ENCODE measurements around the gene SLC39A11. TPM values are rescaled to one million over a fixed set of nuclear protein-coding genes. Genes with fewer than 3 reads are reported as not detected.
"Not testable (repeated sequence)": the region's sequence is repeated elsewhere in the genome, so short reads cannot be mapped to it uniquely, and the experiment has no call there.

SLC39A11 gene
- total and polyA plus RNA-seq, 8 donors: 13.6 to 49.0 (median 17.5) TPM

DNA sequence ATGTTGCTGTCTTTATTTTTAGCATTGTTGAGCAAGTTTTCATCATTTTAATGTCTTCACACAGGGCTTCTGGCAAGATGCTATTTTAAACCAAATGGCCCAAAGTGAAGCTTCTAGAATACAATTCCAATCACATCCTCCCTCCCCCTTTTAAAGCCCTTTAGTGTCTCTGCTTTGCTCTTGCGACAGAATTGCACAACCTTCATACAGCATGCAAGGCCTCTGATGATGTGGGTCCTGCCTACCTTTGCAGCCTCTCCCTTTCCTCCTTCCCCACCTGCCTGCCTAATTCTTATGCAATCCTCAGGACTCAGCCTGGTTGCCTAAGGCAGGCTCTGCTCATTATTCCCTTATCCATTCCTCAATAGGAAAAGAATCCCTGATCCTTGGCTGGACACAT, 381.7 kb downstream of the SLC39A11 start:
- intact Hi-C loops (cut with DNase I): no loop called here
- H3K4me3 ChIP-seq: no peak overlapping the region
- peaks cover 0 to 8% of the 10 kb centered on the region in 2 donors for H3K4me1 ChIP-seq
- no peaks in the 10 kb centered on the region for H3K9me3 ChIP-seq
- H3K27me3 ChIP-seq: no peaks in the 10 kb centered on the region
- peak overlapping the region in 1 of 2 donors; percentile 11 for H3K27ac ChIP-seq
- TF ChIP-seq, protein P1, sequence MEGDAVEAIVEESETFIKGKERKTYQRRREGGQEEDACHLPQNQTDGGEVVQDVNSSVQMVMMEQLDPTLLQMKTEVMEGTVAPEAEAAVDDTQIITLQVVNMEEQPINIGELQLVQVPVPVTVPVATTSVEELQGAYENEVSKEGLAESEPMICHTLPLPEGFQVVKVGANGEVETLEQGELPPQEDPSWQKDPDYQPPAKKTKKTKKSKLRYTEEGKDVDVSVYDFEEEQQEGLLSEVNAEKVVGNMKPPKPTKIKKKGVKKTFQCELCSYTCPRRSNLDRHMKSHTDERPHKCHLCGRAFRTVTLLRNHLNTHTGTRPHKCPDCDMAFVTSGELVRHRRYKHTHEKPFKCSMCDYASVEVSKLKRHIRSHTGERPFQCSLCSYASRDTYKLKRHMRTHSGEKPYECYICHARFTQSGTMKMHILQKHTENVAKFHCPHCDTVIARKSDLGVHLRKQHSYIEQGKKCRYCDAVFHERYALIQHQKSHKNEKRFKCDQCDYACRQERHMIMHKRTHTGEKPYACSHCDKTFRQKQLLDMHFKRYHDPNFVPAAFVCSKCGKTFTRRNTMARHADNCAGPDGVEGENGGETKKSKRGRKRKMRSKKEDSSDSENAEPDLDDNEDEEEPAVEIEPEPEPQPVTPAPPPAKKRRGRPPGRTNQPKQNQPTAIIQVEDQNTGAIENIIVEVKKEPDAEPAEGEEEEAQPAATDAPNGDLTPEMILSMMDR (IDR thresholded peaks at IDR 0.05): no peak
- peak; percentile 57 for ATAC-seq
- no peak for DNase-seq
- H3K36me3 ChIP-seq: no peaks in the 10 kb centered on the region

DNA sequence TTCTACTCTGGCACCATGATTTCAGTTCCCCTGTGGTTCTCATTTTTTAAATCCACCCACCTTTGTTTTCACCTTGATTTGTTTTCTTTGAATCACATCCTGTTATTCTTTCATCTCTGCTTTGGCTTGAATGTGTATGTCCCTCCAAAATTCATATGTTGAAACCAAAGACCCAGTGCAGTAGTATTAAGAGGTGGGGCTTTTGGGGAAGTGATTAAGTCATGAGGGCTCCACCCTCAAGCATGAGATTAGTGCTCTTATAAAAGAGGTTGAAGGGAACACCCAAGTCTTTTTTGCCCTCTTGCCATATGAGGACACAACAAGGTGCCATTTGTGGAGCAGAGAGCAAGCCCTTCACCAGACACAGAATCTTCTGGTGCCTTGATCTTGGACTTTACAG, 382.3 kb downstream of the SLC39A11 start:
- H3K9me3 ChIP-seq: no peaks in the 10 kb centered on the region
- TF ChIP-seq, protein P1 (IDR thresholded peaks at IDR 0.05): no peak
- H3K4me1 ChIP-seq: peaks cover 0 to 8% of the 10 kb centered on the region in 2 donors
- H3K27ac ChIP-seq: peak overlapping the region in 1 of 2 donors; percentile 11
- no peak for DNase-seq
- no peak for ATAC-seq
- intact Hi-C loops (cut with DNase I): no loop called here
- no peak overlapping the region for H3K4me3 ChIP-seq
- H3K27me3 ChIP-seq: no peaks in the 10 kb centered on the region
- H3K36me3 ChIP-seq: no peaks in the 10 kb centered on the region

DNA sequence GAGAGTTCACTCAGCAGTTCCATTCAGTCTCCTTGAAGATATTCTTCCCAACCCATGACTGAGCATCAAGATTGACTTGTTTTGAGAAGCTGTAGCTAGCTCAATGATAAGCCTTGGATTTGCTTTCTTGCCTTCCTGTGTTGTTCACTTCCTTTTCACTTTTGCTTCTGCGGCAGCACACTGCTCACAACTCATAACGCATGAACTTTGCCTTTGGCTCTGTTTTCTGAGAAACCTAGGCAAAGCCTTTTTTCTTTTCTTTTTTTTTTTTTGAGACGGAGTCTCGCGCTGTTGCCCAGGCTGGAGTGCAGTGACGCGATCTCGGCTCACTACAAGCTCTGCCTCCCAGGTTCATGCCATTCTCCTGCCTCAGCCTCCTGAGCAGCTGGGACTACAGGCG, 383.8 kb downstream of the SLC39A11 start:
- intact Hi-C loops (cut with DNase I); H3K27me3 ChIP-seq; H3K9me3 ChIP-seq; DNase-seq; H3K4me3 ChIP-seq; H3K4me1 ChIP-seq; ATAC-seq; H3K27ac ChIP-seq; H3K36me3 ChIP-seq: not testable (repeated sequence)

DNA sequence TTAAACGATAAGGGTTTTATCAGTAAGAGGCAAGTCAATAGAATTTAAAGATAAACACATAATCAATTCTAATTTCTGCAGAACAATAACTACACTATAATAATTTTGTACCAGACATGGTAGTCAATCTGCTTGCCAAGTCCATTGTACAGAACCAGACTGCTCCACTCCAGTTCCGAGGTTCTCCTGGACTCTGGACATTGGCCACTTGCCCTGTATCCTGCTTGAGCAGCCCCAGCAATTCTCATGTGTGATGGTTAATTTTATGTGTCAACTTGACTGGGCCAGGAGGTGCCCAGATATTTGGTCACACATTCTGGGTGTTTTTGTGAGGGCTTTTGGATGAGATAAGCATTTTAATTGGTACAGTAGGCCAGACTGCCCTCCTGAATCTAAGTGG, 384.6 kb downstream of the SLC39A11 start:
- Histone ChIP-seq H3K9me3 (no peaks in the 10 kb centered on the region), H3K27me3 (no peaks in the 10 kb centered on the region), H3K27ac (no peak overlapping the region), H3K4me3 (no peak overlapping the region), H3K36me3 (no peaks in the 10 kb centered on the region), H3K4me1 (peaks cover 0 to 8% of the 10 kb centered on the region in 2 donors)
- DNase-seq: no peak
- intact Hi-C loops (cut with DNase I): no loop called here
- ATAC-seq: no peak
- TF ChIP-seq, protein P1 (IDR thresholded peaks at IDR 0.05): no peak

DNA sequence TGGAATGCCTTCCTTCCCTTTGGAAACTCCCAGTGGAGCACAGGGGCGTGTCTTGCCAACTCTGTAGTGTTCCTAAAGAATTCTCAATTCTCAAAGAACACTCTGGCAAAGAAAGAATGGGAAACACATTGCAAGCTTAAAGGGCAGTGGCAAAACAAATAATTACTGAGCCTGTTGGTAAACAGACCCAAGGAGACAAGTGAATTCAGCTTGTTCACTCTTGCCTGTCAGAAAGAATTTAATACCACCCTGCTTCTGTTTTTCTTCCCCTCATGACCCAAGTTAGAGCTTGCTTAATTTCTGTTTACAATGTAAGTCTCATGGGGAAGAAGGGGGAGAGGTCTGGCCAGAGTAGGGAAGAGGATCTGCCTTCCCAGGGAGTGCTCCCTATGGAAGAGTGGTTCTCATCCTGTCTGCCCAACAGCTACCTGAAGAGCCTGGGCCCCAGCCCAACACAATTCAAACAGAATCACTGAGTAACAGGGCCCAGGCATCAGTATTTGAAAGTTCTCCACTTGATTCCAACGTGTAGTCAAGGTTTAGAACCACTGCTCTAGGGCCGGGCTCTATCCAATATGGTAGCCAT, 386.0 kb downstream of the SLC39A11 start:
- Histone ChIP-seq H3K4me3 (no peak overlapping the region), H3K9me3 (no peaks in the 10 kb centered on the region), H3K4me1 (peaks cover 0 to 8% of the 10 kb centered on the region in 2 donors), H3K36me3 (no peaks in the 10 kb centered on the region), H3K27me3 (no peaks in the 10 kb centered on the region), H3K27ac (no peak overlapping the region)
- intact Hi-C loops (cut with DNase I): no loop called here
- ATAC-seq (peak; percentile 33), DNase-seq (no peak)
- TF ChIP-seq, protein P1 (IDR thresholded peaks at IDR 0.05): no peak

DNA sequence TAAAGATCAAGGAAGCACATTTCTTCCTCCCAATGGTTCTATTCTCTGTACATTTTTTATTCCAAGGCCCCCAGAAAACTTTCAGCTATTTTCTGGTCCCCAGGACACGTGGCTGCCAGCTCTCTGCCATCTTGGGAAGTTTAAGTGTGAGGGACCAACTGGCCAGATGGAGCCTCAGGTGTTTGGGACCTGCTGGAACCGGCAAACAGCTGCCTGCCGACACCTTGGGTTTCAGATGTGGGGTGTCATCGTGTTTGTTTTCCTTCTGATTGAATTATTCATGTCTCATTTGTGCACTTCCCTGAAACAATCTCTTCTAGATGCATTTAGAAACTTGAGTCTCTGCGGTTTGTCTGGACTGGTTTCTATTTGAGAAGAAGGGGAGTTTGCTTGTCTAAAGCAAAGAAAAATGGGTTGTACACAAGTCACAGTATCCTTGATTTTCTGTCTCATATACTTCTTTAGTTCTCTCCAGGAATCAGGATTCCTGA, 386.5 kb downstream of the SLC39A11 start:
- intact Hi-C loops (cut with DNase I): no loop called here
- Histone ChIP-seq H3K36me3 (no peaks in the 10 kb centered on the region), H3K4me3 (no peak overlapping the region), H3K4me1 (peaks cover 0 to 8% of the 10 kb centered on the region in 2 donors), H3K9me3 (no peaks in the 10 kb centered on the region), H3K27ac (no peak overlapping the region), H3K27me3 (no peaks in the 10 kb centered on the region)
- DNase-seq (no peak), ATAC-seq (no peak)
- TF ChIP-seq, protein P1 (IDR thresholded peaks at IDR 0.05): no peak
